Measurements from ENCODE around the gene THADA. TPM values are rescaled to one million over a fixed set of nuclear protein-coding genes. Genes with fewer than 3 reads are reported as not detected.

THADA gene
- total and polyA plus RNA-seq, 2 donors (not counting 3 experiments of a cell fraction or from before 2014, with no cell fraction given): 22.6 to 25.3 TPM

GRCh38 chr2:43388371-43388770, 207.5 kb downstream of the THADA start:
- CTCF ChIA-PET: interaction anchor here (0.9 kb wide), 2 partner anchors 17 to 96 kb away, joined by 3 to 4 read pairs; no protein-coding TSS in a partner anchor
- H3K36me3 ChIP-seq (ENCODE audit: control insufficient read depth in 2 of 2, extremely low read depth in 1 of 2, insufficient read depth in 2 of 2, low read length in 2 of 2): no peaks in the 10 kb centered on the region
- TF ChIP-seq FOS (IDR thresholded peaks at IDR 0.05; ENCODE audit: borderline replicate concordance, insufficient read depth, low read length) (no peak), POLR2A (IDR thresholded peaks at IDR 0.05; ENCODE audit: low read depth, low read length) (no peak), MYC (IDR thresholded peaks at IDR 0.05; ENCODE audit: low read depth, low read length) (no peak), GATA2 (IDR thresholded peaks at IDR 0.05; ENCODE audit: insufficient read depth, insufficient read length, low read depth, low read length) (no peak), POLR2AphosphoS5 (IDR thresholded peaks at IDR 0.05; ENCODE audit: insufficient read depth, low read depth, low read length) (no peak), JUN (IDR thresholded peaks at IDR 0.05; ENCODE audit: borderline replicate concordance, insufficient read depth, insufficient read length, low read depth) (no peak), CTCF (IDR thresholded peaks at IDR 0.05; ENCODE audit: extremely low read depth in 1 of 2, insufficient read depth in 1 of 2, low read depth in 1 of 2, low read length in 2 of 2) (no peak), MAX (IDR thresholded peaks at IDR 0.05; ENCODE audit: insufficient read depth, insufficient read length) (no peak), EZH2 (IDR thresholded peaks at IDR 0.05; ENCODE audit: borderline replicate concordance, low read depth, low read length, severe bottlenecking) (no peak)
- no peaks in the 10 kb centered on the region for H3K79me2 ChIP-seq (ENCODE audit: control insufficient read depth, insufficient read depth, low read length)
- H3K9ac ChIP-seq (replicated peaks; ENCODE audit: extremely low read depth, insufficient read depth, low read length): no peak overlapping the region
- FAIRE-seq: no peak
- H4K20me1 ChIP-seq (replicated peaks; ENCODE audit: control insufficient read depth, extremely low read depth, insufficient read depth, low read length): no peaks in the 10 kb centered on the region
- H3K9me3 ChIP-seq (replicated peaks; ENCODE audit: control insufficient read depth, insufficient read depth, low read length): no peaks in the 10 kb centered on the region
- no peaks in the 10 kb centered on the region for H3K9me1 ChIP-seq (replicated peaks; ENCODE audit: control insufficient read depth, extremely low read depth, insufficient read depth, low read length)
- intact Hi-C loops (cut with micrococcal nuclease): no loop called here
- POLR2A ChIA-PET: no interaction called here
- no TSS peak for BruUV-seq (replicated peaks)
- H3K4me2 ChIP-seq (ENCODE audit: insufficient read depth, low read length): no peak overlapping the region
- no peak overlapping the region for H3K4me3 ChIP-seq (replicated peaks in 1 of 3; ENCODE audit: insufficient read depth in 1 of 3, low read depth in 1 of 3, low read length in 3 of 3)
- no peak overlapping the region for H2AFZ ChIP-seq (ENCODE audit: low read depth, low read length)
- dilution Hi-C loops (cut with MboI; ENCODE audit: extremely low pct_ligation_motif_present, low sequenced_read_pairs): no loop called here
- DNase-seq (ENCODE audit: low read depth, low spot score): no peak
- H3K27me3 ChIP-seq (ENCODE audit: control insufficient read depth in 2 of 2, insufficient read depth in 2 of 2, low read length in 2 of 2): no peaks in the 10 kb centered on the region
- peaks cover 7% of the 10 kb centered on the region for H3K4me1 ChIP-seq (ENCODE audit: control insufficient read depth, extremely low read depth, insufficient read depth, low read length)
- H3K27ac ChIP-seq (ENCODE audit: insufficient read depth, low read depth, low read length): no peak overlapping the region

Measured in endothelial cell of umbilical vein (primary cell).